DMS79 treated with DMSO at 0.1 percent for 48 hours (cell line): ENCODE measurements around the gene SEZ6.
"Not testable (repeated sequence)": the region's sequence is repeated elsewhere in the genome, so short reads cannot be mapped to it uniquely, and the experiment has no call there.

ENCODE experiments used
- DNase-seq: peaks from one replicate; lab custom pipeline; 2025; lab: John Stamatoyannopoulos, UW

Gene SEZ6

DNA sequence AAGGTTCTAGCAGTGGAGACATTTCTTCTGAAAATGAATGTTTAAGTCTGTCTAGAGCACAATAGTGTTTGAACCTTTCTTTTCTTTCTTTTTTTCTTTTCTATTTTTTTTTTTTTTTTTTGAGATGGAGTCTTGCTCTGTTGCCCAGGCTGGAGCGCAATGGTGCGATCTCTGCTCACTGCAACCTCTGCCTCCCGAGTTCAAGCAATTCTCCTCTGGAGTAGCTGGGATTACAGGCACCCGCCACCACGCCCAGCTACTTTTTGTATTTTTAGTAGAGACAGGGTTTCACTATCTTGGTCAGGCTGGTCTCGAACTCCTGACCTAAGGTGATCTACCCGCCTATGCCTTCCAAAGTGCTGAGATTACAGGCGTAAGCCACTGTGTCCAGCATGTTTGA, 71.3 kb downstream of the SEZ6 start:
- not testable (repeated sequence) for DNase-seq

DNA sequence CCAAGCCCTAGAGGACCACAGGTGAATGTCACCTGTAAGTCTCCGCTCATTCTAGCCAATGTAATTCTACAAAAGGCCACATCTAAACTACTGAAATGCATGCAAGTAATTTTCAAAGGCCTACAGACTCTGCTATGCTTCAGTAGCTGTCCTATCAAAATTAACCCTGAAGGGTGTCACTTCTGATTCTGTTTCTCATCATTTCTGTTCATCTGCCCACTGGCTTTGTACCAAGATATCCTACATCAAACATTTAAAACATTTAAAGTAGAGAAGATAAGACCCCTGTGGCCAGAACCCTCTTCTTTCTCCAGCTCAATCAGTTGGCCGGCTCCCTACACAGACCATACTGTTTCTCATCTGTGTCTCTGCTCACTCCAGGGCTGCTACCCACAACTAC, 76.0 kb downstream of the SEZ6 start:
- no peak for DNase-seq

DNA sequence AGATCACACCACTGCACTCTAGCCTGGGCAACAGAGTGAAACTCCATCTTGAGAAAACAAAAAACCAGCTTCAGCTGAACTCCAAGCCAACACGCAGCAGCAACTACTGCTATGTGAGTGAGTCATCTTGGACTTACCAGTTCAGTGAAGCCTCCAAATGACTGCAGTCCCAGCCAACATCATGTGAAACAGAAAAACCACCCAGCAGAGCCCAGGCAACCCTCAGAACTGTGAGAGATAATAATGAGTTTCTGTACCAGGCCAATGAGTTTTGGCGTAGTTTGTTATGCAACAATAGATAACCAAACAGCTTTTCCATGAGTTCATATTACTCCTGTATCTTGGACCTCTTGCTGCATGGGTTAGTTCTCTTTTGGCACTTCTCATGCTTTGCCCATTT, 77.8 kb downstream of the SEZ6 start:
- no peak for DNase-seq

DNA sequence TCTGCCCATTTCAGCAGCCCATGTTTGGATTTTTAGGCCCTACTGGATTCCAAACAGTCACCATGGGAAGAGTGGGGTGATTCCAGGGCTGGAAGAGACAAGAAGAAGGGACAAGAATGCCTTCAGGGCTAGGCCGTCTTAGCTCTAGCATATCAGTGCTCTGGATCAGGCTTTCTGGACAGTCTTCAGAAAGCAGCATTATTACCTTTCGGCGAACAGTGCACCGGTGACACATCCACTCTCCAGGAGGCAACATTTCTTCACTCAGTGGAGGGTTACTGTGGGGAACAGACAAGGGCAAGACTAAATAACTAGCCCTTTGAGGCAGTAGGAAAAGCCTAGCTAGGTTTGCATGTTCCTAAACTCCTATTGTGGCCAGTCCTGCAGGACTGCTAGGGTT, 79.0 kb downstream of the SEZ6 start:
- DNase-seq: no peak

DNA sequence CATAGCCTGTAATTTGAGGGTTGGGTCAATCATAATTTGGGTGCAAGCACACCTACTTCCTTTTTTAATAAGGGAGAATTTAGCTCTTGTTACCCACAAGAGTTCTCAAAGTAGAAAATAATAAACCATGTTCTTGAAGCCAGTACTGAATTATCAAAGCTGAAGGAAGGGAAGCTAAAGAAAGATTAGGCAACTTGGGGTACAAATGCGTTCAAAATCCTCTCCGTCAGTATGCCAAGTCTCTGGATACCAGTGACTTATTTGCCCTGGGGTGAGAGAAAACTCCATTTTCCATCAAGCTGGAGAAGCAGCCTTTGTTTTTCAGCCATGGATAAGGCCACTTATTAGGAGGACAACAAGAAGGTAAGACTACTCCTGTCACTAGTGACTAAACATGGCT, 79.5 kb downstream of the SEZ6 start:
- DNase-seq: no peak

DNA sequence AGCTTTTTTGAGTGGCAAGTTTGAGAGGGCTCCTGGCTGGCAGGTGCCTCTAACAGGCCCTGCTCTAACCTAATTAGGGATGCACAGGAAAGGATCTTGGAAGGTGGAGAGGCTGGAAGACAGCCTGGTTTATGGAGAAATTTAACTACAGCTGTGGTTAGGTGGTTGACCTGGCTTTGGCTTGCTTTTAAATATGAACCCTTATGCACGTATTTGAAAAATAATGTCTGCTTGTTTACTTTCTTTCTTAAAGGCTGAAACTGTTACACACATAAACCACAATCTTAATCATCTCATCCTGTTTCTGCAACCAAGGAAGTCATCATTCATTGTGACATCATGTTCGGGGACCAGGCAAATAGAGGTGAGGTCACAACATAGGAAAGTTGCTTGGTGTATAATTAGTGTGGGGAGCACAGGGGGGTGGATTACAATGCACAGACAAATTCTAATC, 79.9 kb downstream of the SEZ6 start:
- peak; percentile 72 for DNase-seq

DNA sequence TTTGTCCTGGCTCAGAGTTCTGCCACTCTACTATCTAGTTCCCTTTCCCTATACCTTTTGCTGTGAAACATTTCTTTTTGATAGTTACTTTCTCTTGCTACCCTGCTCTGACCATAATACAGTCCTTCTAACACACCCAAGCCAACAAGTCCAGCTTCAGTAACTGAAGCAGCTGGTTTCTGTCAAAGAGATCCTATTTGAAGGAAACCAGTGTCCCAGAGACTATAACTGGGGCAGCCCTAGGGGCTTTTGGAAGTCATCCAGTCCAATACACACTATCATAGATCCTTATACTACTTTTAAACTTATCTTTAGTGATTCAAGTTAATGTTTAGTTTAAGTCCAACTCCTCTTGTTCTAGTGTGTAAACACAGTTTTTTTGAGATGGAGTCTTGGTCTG, 85.6 kb downstream of the SEZ6 start:
- DNase-seq: no peak

DNA sequence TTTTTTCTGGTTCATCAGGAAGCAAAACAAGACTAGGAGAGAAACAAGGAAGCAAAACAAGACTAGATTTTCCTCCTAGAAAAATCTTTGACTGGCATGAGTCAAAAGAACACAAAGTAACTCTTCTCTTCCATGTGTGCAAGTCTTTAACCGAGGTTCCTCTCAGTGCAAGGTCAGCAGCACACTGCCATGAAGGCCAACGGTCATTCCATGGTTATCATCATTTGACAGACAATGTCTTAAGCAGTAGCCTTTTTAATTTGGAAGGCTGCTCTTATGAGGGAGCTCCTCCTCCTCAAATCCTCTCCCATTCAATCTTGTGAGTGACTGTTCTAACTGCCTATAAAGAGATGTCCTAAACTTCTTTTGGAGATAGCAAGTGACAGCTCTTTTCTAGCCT, 87.5 kb downstream of the SEZ6 start:
- DNase-seq: no peak

DNA sequence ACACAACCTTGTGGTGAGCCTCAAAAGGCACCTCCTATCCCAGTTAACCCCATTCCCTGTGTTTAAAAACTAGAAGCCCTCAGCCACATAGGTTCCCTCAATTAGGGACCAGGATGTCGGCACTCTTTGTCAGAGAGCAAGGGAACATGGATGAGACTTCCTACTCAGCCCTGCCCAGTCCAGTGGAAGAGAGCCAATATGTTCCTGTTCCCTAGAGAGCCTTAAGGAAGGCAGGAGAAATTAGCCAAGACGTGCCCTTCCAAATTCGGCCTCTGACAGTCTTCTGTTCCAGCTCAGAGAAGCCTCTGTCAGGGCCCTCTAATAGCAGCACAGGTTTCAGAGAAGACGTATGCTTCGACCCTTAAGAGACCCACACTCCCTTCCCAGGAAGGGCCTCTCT, 88.4 kb downstream of the SEZ6 start:
- DNase-seq: no peak

DNA sequence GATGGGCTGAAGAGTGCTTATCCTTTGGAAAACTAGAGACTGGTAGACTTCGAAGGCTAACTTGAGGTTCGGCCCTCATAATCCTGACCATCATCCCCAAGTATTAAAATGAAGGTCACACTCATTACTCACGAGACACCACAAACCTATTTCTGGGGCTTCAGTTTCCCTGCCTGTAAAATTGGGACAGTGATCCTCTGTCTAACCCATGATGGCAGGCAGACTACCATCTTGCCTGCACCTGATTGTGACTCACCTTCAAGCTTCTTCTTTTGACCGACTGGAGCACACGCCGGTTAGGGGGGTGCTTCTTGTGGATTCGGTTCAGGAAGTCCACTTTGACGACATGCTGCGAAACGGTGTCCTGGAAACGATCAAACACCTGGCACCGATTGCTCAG, 88.8 kb downstream of the SEZ6 start:
- no peak for DNase-seq

DNA sequence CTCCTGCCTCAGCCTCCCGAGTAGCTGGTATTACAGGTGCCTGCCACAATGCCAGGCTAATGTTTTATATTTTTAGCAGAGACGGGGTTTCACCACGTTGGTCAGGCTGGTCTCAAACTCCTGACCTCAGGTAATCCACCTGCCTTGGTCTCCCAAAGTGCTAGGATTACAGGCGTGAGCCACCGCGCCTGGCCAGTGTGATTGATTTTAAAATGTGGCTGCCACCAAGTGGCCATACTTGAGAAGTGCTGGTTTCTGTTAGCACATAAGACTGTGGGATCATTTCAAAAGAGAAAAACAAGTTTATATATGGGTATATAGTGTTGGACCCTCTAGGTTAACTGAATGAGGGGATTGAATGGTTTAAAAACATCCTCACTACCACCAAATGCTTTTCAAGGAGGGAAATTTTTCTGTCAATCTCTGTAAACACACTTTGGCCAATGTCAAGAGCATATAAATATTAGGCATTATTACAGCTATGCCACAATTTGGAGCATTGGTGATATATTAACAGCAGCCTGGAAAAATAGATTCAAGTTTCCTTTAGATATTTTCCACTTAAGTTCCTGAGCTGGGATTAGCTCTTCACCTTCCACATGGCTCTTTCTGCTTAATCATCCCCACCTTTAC, 89.4 kb downstream of the SEZ6 start:
- DNase-seq: peak; percentile 11

DNA sequence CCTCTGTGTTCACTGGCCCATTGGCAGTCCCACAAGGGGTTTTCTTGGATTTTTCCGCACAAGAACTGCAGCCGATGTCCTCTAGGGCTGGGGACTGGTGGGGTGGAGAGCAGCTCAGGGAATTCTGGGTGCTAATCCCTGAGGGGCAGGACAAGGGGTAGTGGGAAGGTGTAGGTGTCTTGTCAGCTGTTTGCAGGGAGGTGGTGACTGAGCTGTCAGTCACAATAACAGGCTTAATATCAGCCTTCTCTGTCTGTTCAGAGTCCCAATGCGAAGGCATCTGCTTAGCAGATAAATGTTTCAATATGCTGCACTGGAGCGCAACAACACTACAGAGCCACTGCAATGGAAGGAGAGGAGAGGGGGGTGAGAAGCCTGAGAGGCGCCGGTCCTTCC, 92.9 kb downstream of the SEZ6 start:
- no peak for DNase-seq

DNA sequence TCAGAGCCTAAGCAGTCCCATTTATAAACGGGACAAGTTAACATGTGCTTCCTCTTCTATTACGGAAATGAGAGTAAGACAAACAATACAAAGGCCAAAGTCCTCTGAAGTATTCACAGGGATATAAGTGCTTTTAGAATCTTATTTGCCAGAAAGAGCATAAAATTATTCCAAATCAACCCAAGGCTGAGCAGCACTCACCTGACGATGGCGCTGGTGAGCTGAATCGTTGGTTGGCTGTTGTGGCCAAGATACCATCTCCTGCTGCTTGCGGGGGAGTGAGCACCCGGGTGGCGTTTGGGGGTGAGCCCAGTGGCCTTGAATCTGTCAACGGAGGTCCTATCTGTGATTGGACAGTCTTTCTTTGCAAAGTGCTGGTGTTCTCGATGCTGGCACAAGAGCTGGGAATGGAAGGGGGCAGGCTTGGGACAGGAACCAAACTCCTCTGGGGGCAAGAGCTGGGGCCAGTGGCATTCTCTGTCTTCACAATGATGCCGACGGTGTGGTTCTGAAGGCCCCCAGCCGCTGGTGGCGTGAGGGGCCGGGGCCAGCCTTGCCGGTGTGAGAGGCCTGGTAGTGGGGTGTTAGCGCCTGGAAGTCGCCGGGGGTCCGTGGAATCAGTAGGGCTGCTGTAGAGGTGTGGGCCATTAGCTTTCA, 93.4 kb downstream of the SEZ6 start:
- no peak for DNase-seq

DNA sequence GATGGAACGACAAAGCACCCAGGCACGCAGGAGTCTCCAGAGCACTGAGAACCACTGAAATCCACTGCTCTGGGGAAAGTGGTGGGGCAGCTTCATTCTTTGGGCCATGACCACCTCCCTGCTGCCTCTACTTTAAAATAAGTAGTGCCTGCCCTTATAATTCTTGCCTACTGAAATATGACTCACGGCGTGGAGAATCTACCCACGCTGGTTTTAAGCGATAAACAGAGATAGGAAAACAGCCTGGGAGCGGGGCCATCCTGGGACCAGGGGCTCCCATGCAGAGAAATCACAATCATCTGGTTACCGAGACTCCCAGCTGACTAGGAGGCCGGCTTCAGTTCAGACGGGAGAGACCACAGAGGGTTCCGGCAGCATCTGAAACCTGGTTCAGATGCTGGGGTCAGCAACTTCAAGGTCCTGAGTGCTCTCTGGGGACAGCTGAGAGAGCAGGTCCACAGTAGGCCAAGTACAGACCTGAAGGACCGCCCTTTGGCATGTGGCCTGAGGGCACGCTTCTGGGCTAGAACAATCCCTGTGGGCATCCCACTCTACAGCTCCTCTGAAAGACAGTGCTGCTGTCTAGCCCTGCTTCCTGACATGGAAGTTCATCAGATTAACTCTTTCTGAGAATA, 94.3 kb downstream of the SEZ6 start:
- DNase-seq: no peak

DNA sequence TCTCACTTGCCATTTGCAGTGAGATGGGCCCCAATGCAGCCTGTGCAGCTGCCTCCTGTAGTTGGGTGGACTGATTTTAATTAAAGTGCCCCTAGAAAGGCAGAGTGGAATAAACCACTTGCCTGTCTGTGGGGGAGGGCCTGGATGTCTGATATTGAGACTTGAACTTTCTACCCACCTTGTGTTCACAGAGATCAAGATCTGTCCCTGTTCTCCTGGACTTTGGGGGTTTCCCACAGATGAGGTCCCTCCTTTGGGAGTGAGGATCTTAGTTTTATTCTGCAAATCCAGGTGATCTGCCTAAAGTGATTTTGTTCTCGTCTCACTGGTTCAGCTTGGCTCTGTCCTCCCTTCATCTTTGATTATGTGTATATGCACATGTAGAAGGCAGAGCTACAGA, 95.3 kb downstream of the SEZ6 start:
- DNase-seq: no peak

DNA sequence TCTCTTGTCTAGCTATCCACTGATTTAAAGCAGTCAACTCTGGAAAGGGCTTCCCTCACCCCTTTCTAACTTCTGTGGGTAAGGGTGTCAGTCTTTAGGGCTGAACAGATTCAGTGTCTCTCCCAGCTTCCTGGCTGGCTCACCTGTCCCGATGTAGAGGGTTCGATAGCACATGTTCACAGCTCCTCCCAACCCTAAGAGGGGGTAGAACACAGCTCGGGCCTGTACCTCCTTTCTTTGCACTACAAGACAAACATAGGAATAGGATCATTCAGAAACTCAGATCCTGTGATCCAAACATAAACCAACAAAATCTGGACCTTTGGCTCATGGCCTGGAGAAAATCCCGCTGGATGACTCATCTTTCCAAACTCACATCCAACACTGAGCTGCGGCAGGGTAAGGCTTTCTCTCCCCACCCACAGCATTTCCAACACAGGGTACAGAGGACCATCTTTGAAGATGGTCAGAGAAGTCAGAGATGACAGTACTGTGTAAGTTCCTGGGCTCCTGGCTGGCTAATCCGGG, 97.1 kb downstream of the SEZ6 start:
- no peak for DNase-seq

DNA sequence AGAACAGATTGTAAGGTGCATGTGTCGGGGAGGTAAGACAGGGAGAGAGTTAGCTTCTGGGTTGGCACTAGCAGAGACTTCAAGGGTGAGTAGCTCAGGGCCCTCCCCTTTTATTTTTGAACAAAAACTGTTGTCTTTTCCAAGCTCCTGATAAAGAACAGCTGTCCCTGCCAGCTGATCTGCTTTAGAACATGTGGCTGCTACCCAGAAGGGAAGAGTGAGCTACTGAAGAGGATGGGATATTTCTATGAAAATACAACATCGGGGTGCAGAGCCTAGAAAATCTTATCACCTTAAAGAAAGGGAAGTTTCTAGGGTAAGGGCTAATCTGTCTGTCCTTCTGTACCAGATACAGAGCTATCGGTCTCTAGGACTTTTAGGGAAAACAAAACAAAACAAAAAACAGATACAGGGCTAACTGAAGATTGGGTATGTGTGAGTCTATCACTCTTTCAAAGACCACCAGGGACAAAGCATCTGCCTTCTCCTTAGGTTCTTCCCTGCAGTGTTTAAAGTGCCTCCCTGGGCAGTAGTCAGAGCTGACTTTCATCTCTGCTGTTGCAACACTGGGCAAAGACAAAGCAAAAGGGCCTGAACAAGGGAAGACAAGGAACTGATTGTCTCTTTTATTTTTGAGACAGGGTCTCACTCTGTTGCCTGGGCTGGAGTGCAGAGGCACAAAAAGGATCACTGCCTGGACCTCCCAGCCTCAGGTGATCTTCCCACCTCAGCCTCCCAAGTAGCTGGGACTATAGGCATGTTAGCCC, 97.9 kb downstream of the SEZ6 start:
- DNase-seq: no peak

DNA sequence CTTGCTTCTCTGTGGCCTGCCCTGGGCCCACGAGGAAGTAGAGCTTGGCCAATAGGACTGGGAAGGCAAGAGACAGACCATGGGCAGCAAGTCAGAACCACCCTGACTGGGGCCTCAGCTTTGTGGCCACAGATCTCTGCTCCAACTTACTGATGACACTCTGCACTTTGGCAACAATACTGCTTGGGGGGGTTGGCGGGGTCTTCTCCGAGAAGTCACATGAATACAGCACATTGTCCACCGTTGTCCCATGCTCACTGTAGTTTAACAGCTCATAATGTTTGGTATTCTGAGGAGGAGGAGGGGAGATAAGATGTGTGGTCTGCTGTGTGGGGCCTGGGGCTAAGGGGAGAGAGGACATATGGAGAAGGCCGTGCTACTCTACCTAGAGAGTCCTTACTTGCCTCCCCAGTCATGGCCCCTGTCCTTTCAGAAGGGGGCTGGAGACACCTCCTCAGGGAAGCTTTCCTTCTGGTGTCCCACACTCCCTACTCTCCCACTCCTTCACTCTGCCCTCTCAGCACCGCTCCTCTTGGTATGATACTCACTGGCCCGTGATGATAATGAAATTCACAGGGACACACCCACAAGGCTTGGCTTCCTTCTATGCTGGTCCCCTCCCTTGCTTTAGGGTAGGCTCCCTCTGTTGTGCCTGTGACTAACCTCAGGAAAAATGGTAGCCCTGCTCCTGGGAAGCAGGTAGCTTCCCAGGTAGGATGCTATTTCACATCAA, 99.0 kb downstream of the SEZ6 start:
- no peak for DNase-seq

DNA sequence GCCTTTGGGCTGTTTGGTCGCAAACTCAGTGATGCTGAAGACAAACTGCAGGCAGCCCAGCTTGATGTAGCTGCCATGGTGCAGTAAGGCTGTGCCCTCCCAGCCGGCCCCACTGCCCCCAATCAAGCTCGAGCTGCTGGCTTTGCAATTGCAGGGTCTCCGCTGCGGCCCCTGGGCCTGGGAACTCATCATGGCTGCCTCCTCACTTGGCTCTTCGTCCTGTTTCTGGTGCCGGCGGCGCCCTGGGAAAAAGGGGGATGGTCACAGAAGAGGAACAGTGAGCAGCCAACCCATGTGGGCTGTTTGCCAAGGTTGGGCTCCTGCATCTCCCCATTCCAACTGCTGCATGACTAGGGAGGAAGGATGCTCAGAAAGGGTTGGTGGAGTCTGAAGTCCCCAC, 99.6 kb downstream of the SEZ6 start:
- DNase-seq: no peak
